GM23248 (cell line): ENCODE data around the gene SUPT3H. TPM values are rescaled to one million over a fixed set of nuclear protein-coding genes. Genes with fewer than 3 reads are reported as not detected.

Experiments
- DNase-seq: peaks from one replicate; pipeline ENCODE4 v3.0.0-alpha.2; 2015
- H2AFZ ChIP-seq: fragments of 200-600 bp; sonication (generic); 2 replicates; pipeline ENCODE4 v1.6.1; 2016; ENCODE audit warnings: antibody characterized with exemption
- H3F3A ChIP-seq: fragments of 200-600 bp; sonication (generic); 2 replicates; pipeline ENCODE4 v1.6.1; 2016; ENCODE audit warnings: mild to moderate bottlenecking, antibody characterized with exemption, mixed run types; ENCODE audit not compliant: insufficient read depth
- H3K27ac ChIP-seq: fragments of 200-600 bp; sonication (generic); 2 replicates; pipeline ENCODE4 v1.5.1; 2016; ENCODE audit warnings: mild to moderate bottlenecking
- H3K27me3 ChIP-seq: fragments of 200-600 bp; sonication (generic); replicated peaks from 2 replicates; pipeline ENCODE4 v1.6.1; 2016; ENCODE audit warnings: mild to moderate bottlenecking; ENCODE audit not compliant: insufficient read depth
- H3K36me3 ChIP-seq: fragments of 200-600 bp; sonication (generic); 2 replicates; pipeline ENCODE4 v1.6.1; 2016; ENCODE audit warnings: low read depth, mild to moderate bottlenecking
- H3K4me1 ChIP-seq: fragments of 200-600 bp; sonication (generic); 2 replicates; pipeline ENCODE4 v1.6.1; 2016; ENCODE audit warnings: mild to moderate bottlenecking; ENCODE audit not compliant: insufficient read depth
- H3K4me2 ChIP-seq: fragments of 200-600 bp; sonication (generic); one replicate; pipeline ENCODE4 v1.6.1; 2016; ENCODE audit warnings: mild to moderate bottlenecking; ENCODE audit not compliant: unreplicated experiment
- H3K4me3 ChIP-seq: fragments of 200-600 bp; sonication (generic); 2 replicates; pipeline ENCODE4 v1.5.1; 2016; ENCODE audit warnings: mild to moderate bottlenecking
- H3K79me2 ChIP-seq: fragments of 200-600 bp; sonication (generic); 2 replicates; pipeline ENCODE4 v1.6.1; 2016; ENCODE audit warnings: mild to moderate bottlenecking; ENCODE audit not compliant: insufficient read depth
- H3K9ac ChIP-seq: fragments of 200-600 bp; sonication (generic); 2 replicates; pipeline ENCODE4 v1.6.1; 2016; ENCODE audit warnings: mild to moderate bottlenecking
- H3K9me2 ChIP-seq: fragments of 200-600 bp; sonication (generic); 2 replicates; pipeline ENCODE4 v1.6.1; 2016; ENCODE audit warnings: mixed run types, mild to moderate bottlenecking, moderate library complexity; ENCODE audit not compliant: insufficient read depth
- H3K9me3 ChIP-seq: fragments of 200-600 bp; sonication (generic); one replicate; pipeline ENCODE4 v1.6.1; 2017; ENCODE audit warnings: low read depth
- H4K20me1 ChIP-seq: fragments of 200-600 bp; sonication (generic); 2 replicates; pipeline ENCODE4 v1.6.0; 2016; ENCODE audit not compliant: insufficient read depth
- EZH2 ChIP-seq: fragments of 200-600 bp; sonication (generic); IDR thresholded peaks from 2 replicates; pipeline ENCODE4 v1.6.1; 2018; ENCODE audit warnings: antibody characterized with exemption, mild to moderate bottlenecking; ENCODE audit not compliant: insufficient read depth, poor library complexity, severe bottlenecking
- EZH2phosphoT487 ChIP-seq: fragments of 200-600 bp; sonication (generic); IDR thresholded peaks from 2 replicates; pipeline ENCODE4 v1.6.1; 2018; ENCODE audit warnings: antibody characterized with exemption, moderate library complexity, mild to moderate bottlenecking, low read depth; ENCODE audit not compliant: insufficient read depth
- WGBS, 2 experiments: methylation state at CpG; one replicate each; pipeline ENCODE4 v1.1.6; 2015 to 2017; ENCODE audit warnings: low lambda C conversion rate in 2 of 2, low coverage in 1 of 2; ENCODE audit errors: missing lambda C conversion rate in 2 of 2; 5-methylcytosine and 5-hydroxymethylcytosine counted together
- in situ Hi-C: fragments of 300-500 bp; cut with MboI; formaldehyde crosslinking; loops from 2 replicates; pipeline ENCODE4 v1.15.0; 2020
- polyA plus RNA-seq: library from polyadenylated mRNA; unstranded; fragments of >200 nt; fragmentation: Nextera tagmentation; extraction: Ambion mirVana; gene quantifications from 2 replicates; pipeline ENCODE4 v1.2.1, GENCODE V29; 2016
- total RNA-seq: library from RNA; depleted of rRNA; stranded (reverse); fragments of >200 nt; shearing (Covaris generic); gene quantifications from 2 replicates; pipeline ENCODE4 v1.2.3, GENCODE V29; 2014

The SUPT3H gene
- total and polyA plus RNA-seq, 2 experiments from 2014 or later = 9.3 to 12.4 TPM

GRCh38 chr6:45367999-45368398 is 9.7 kb downstream of the SUPT3H start:
- DNase-seq = no peak
- Histone ChIP-seq H3K27me3 (no peaks in the 10 kb centered on the region), H3K79me2 (peaks cover 2% of the 10 kb centered on the region; the same call in 1 of the 2 replicates), H3K4me2 (no peak overlapping the region), H3F3A (no peaks in the 10 kb centered on the region), H3K4me3 (no peak overlapping the region), H3K27ac (no peak overlapping the region), H3K9me3 (no peaks in the 10 kb centered on the region), H4K20me1 (no peaks in the 10 kb centered on the region), H3K9ac (no peak overlapping the region), H3K36me3 (no peaks in the 10 kb centered on the region), H2AFZ (no peak overlapping the region), H3K4me1 (no peaks in the 10 kb centered on the region), H3K9me2 (no peaks in the 10 kb centered on the region)
- TF ChIP-seq EZH2phosphoT487 (no peak), EZH2 (no peak)
- in situ Hi-C loops = no loop called here

- in situ Hi-C loops = no loop called here
- Histone ChIP-seq H3K27ac (no peak overlapping the region), H3K27me3 (no peaks in the 10 kb centered on the region), H2AFZ (no peak overlapping the region), H3K4me2 (no peak overlapping the region), H3K4me1 (no peaks in the 10 kb centered on the region), H3K79me2 (no peaks in the 10 kb centered on the region), H3K36me3 (no peaks in the 10 kb centered on the region), H3K4me3 (no peak overlapping the region), H3K9me3 (no peaks in the 10 kb centered on the region), H4K20me1 (no peaks in the 10 kb centered on the region), H3K9ac (no peak overlapping the region), H3K9me2 (no peaks in the 10 kb centered on the region), H3F3A (no peaks in the 10 kb centered on the region)
- TF ChIP-seq EZH2 (no peak), EZH2phosphoT487 (no peak)
- 97 to 100% methylated on average over 1 of the region's 1 CpG for WGBS, 2 experiments
- no peak for DNase-seq
These were observed 11.2 kb downstream of the SUPT3H start for GRCh38 chr6:45366534-45366933.

GRCh38 chr6:45365036-45365435 is 12.7 kb downstream of the SUPT3H start:
- TF ChIP-seq EZH2 = no peak
- no peak for TF ChIP-seq EZH2phosphoT487
- WGBS, 2 experiments = 91 to 98% methylated on average over 1 of the region's 1 CpG
- no peaks in the 10 kb centered on the region for H3K9me3 ChIP-seq
- no peaks in the 10 kb centered on the region for H3K79me2 ChIP-seq
- H3K27ac ChIP-seq = no peak overlapping the region
- in situ Hi-C loops = no loop called here
- DNase-seq = no peak
- no peak overlapping the region for H3K4me2 ChIP-seq
- no peaks in the 10 kb centered on the region for H3K4me1 ChIP-seq
- no peaks in the 10 kb centered on the region for H3K36me3 ChIP-seq
- no peaks in the 10 kb centered on the region for H3K9me2 ChIP-seq
- no peaks in the 10 kb centered on the region for H3F3A ChIP-seq
- H2AFZ ChIP-seq = no peak overlapping the region
- no peak overlapping the region for H3K9ac ChIP-seq
- no peak overlapping the region for H3K4me3 ChIP-seq
- H3K27me3 ChIP-seq = no peaks in the 10 kb centered on the region
- H4K20me1 ChIP-seq = no peaks in the 10 kb centered on the region

GRCh38 chr6:45364466-45364865 is 13.3 kb downstream of the SUPT3H start:
- Histone ChIP-seq H3F3A (no peaks in the 10 kb centered on the region), H3K4me3 (no peak overlapping the region), H3K79me2 (no peaks in the 10 kb centered on the region), H3K27ac (no peak overlapping the region), H3K27me3 (no peaks in the 10 kb centered on the region), H2AFZ (no peak overlapping the region), H3K36me3 (no peaks in the 10 kb centered on the region), H3K9me2 (no peaks in the 10 kb centered on the region), H3K4me1 (no peaks in the 10 kb centered on the region), H4K20me1 (no peaks in the 10 kb centered on the region), H3K9ac (no peak overlapping the region), H3K9me3 (no peaks in the 10 kb centered on the region), H3K4me2 (no peak overlapping the region)
- DNase-seq = no peak
- TF ChIP-seq EZH2phosphoT487 (no peak), EZH2 (no peak)
- in situ Hi-C loops = no loop called here

GRCh38 chr6:45353654-45354053 is 24.1 kb downstream of the SUPT3H start:
- peaks cover 7% of the 10 kb centered on the region for H3K4me1 ChIP-seq
- no peak overlapping the region for H3K4me2 ChIP-seq
- no peaks in the 10 kb centered on the region for H3K79me2 ChIP-seq
- TF ChIP-seq EZH2 (no peak), EZH2phosphoT487 (no peak)
- no peaks in the 10 kb centered on the region for H3F3A ChIP-seq
- H3K9me2 ChIP-seq = no peaks in the 10 kb centered on the region
- no peak overlapping the region for H3K4me3 ChIP-seq
- H3K9me3 ChIP-seq = no peaks in the 10 kb centered on the region
- H3K36me3 ChIP-seq = no peaks in the 10 kb centered on the region
- H3K27me3 ChIP-seq = no peaks in the 10 kb centered on the region
- no peak overlapping the region for H3K27ac ChIP-seq
- no peaks in the 10 kb centered on the region for H4K20me1 ChIP-seq
- H3K9ac ChIP-seq = no peak overlapping the region
- in situ Hi-C loops = no loop called here
- no peak overlapping the region for H2AFZ ChIP-seq
- no peak for DNase-seq
- 72 to 79% methylated on average over 2 of the region's 2 CpGs for WGBS, 2 experiments
